ENCODE data around the gene PKHD1. TPM values are rescaled to one million over a fixed set of nuclear protein-coding genes. Genes with fewer than 3 reads are reported as not detected.
A peak's percentile ranks its signal among the peaks of the same experiment; 100 is the strongest.

The PKHD1 gene
- total RNA-seq, 1 experiment from 2014 or later: 0.71 TPM

DNA sequence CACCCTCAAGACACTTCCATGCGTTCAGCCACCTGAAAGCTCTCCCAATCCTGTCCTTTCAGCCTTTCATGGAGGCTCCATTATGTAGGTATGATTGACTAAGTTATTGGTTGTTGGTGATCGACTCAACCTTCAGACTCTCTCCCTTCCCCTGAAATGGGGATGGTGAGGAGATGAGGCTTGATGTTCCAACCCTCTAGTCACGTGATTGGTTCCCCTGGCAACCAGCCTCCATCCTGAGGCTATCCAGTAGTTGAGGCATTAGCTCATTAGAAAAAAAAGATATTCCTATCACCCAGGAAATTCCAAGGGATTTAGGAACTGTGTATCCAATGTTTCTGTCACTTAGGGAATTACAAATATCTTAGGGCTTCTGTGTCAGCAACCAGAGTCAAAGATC lies 426.6 kb downstream of the PKHD1 start:
- no peak for DNase-seq
- Histone ChIP-seq H3K27me3 (no peaks in the 10 kb centered on the region), H3K27ac (no peak overlapping the region)

DNA sequence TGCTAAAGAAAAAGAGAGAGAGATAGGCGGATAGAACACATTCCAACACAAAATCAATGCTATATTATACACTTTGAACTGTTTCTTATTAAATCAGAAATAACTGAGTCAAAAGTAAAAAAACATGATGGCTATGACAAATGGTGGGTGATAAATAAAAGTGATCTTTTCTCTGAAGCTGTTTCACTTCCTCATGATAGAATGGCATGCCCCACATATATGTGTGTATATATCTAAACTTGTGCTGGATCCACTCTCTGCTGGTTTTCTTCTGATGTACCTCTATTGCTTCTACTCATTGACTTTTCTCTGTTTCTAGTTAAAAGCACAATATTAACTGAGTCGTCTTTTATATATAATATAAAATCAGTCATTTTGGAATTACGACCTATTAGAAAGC lies 429.9 kb downstream of the PKHD1 start:
- H3K27me3 ChIP-seq: no peaks in the 10 kb centered on the region
- no peaks in the 10 kb centered on the region for H3K36me3 ChIP-seq
- DNase-seq: no peak
- H3K27ac ChIP-seq: no peak overlapping the region
- H3K4me3 ChIP-seq: no peak overlapping the region
- H3K9me3 ChIP-seq (replicated peaks): no peaks in the 10 kb centered on the region
- no peaks in the 10 kb centered on the region for H3K4me1 ChIP-seq

More for the DNA sequence above, 426.6 kb downstream of the PKHD1 start:
- Histone ChIP-seq H3K36me3 (no peaks in the 10 kb centered on the region; the same call in 1 of the 2 replicates), H3K4me3 (no peak overlapping the region), H3K4me1 (no peaks in the 10 kb centered on the region), H3K9me3 (replicated peaks) (no peaks in the 10 kb centered on the region)

DNA sequence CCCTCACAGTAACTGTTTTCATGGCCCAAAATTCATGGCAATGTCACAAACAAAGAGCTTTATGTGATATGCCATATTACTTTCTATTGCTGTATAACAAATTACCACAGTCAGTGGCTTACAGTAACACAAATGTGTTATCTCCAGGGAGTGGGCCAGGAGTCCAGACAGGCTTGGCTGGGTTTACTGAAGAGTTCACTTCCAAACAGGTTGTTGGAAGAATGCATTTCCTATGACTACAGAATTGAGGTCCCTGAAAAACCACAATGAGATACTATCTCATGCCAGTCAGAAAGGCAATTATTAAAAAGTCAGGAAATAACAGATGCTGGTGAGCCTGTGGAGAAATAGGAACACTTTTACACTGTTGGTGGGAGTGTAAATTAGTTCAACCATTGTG lies 431.9 kb downstream of the PKHD1 start:
- H3K27me3 ChIP-seq: no peaks in the 10 kb centered on the region
- H3K4me3 ChIP-seq: no peak overlapping the region
- no peak overlapping the region for H3K27ac ChIP-seq
- no peaks in the 10 kb centered on the region for H3K9me3 ChIP-seq (replicated peaks)
- DNase-seq: no peak
- H3K4me1 ChIP-seq: no peaks in the 10 kb centered on the region
- no peaks in the 10 kb centered on the region for H3K36me3 ChIP-seq

DNA sequence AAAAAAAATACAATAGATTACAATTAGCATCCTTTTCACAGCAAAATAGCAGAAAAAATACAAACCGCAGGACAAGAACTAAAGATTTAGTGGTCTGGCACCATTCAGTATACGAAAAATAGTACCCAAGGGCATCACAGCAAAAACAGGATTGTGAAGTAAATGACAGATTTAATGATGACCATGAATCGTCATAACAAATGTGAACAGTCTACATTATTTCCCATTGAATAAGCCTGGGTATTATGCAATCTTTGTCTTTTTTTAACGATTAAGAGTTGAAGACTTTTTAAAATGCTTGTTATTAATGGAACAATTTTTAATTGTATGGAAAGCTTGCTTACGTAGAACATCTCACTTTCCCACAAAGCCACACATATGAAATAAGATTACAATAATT lies 432.8 kb downstream of the PKHD1 start:
- Histone ChIP-seq H3K4me1 (no peaks in the 10 kb centered on the region), H3K4me3 (no peak overlapping the region), H3K9me3 (replicated peaks) (no peaks in the 10 kb centered on the region), H3K27me3 (no peaks in the 10 kb centered on the region), H3K27ac (no peak overlapping the region), H3K36me3 (no peaks in the 10 kb centered on the region)
- no peak for DNase-seq

GRCh38 chr6:51651132-51651817 lies 436.1 kb downstream of the PKHD1 start:
- Histone ChIP-seq H3K4me1 (no peaks in the 10 kb centered on the region), H3K4me3 (no peak overlapping the region), H3K27ac (no peak overlapping the region), H3K9me3 (replicated peaks) (no peaks in the 10 kb centered on the region), H3K36me3 (no peaks in the 10 kb centered on the region), H3K27me3 (no peaks in the 10 kb centered on the region)
- no peak for DNase-seq

DNA sequence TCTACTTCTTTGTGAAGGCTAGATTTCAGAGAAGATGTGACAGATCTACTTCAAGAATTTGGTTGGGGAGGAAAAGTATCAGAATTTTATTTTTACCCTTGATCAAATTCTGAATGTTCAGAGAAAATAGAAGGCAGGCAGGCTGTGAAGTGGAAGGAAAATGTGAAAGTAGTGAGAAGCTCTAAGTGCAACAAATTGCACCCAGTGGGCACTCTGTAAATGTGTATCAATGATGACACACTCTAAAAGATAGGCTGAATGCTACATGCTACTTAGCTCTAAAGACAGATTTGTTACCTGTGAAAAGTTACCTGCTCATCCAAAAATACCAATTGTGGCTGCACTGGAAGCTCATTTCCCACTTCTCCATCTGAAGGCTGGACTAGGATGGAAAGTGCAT lies 438.6 kb downstream of the PKHD1 start:
- Histone ChIP-seq H3K9me3 (replicated peaks) (no peaks in the 10 kb centered on the region), H3K4me1 (no peaks in the 10 kb centered on the region), H3K27me3 (no peaks in the 10 kb centered on the region), H3K4me3 (no peak overlapping the region), H3K36me3 (no peaks in the 10 kb centered on the region), H3K27ac (no peak overlapping the region)
- no peak for DNase-seq

DNA sequence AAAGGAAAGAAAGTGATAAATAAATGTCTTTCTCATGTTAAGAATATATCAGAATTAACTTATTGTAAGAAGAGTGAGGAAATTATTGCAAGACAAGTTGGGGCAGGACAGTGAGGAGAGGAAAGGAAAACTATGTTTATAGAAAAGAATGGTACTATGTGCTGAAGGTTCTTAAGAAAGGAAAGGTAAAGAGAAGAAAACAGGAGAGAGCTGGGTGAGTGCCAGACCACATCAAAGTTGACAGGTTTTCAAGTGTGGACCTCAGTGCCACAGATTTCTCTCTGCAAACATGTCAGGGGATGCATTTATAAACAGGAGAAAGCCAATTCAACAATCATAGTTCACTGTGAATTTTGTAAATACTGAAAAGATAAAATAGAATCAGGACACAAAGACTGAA lies 439.2 kb downstream of the PKHD1 start:
- no peaks in the 10 kb centered on the region for H3K27me3 ChIP-seq
- no peak for DNase-seq
- H3K4me3 ChIP-seq: no peak overlapping the region
- no peaks in the 10 kb centered on the region for H3K9me3 ChIP-seq (replicated peaks)
- H3K27ac ChIP-seq: no peak overlapping the region
- H3K36me3 ChIP-seq: no peaks in the 10 kb centered on the region
- no peaks in the 10 kb centered on the region for H3K4me1 ChIP-seq

DNA sequence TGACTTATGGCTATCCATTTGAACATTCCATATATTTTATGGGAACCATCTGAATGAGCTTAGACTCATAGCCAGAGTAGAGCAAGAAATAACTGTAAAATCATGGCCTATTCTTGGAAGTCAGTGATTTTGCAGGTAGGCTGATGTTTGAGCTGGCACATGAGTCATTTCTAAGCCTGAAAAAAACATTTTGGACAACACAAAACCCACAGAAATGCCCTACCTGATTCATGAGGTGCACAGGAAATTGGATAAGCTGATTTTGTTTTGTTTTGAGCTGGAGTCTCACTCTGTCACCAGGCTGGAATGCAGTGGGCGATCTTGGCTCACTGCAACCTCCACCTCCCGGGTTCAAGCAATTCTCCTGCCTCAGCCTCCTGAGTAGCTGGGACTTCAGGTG lies 443.0 kb downstream of the PKHD1 start:
- Histone ChIP-seq H3K4me3 (no peak overlapping the region), H3K36me3 (no peaks in the 10 kb centered on the region), H3K9me3 (replicated peaks) (no peaks in the 10 kb centered on the region), H3K4me1 (no peaks in the 10 kb centered on the region), H3K27ac (no peak overlapping the region), H3K27me3 (no peaks in the 10 kb centered on the region)
- DNase-seq: no peak

GRCh38 chr6:51640021-51640420 lies 447.4 kb downstream of the PKHD1 start:
- Histone ChIP-seq H3K9me3 (replicated peaks) (no peaks in the 10 kb centered on the region), H3K4me3 (no peak overlapping the region), H3K27ac (no peak overlapping the region), H3K36me3 (no peaks in the 10 kb centered on the region), H3K27me3 (no peaks in the 10 kb centered on the region), H3K4me1 (no peaks in the 10 kb centered on the region)
- no peak for DNase-seq

DNA sequence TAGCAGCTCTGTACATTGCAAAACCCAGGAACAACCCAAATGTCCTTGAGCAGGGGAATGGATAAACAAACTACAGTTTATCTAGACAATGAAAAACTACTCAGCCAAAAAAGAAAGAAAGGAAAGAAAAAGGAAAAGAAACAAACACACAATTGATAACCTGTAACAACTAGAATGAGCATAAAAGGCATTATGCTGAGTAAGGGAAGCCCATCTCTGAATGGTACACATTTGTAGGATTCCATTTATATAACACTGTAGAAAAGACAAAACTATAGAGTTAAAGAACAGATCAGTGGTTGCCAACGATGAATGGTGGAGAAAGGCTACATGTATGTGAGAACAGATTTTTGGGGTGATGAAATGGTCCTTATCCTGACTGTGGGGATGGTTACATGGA lies 454.0 kb downstream of the PKHD1 start:
- no peaks in the 10 kb centered on the region for H3K27me3 ChIP-seq
- H3K4me1 ChIP-seq: no peaks in the 10 kb centered on the region
- H3K27ac ChIP-seq: no peak overlapping the region
- no peak overlapping the region for H3K4me3 ChIP-seq
- H3K9me3 ChIP-seq (replicated peaks): no peaks in the 10 kb centered on the region
- no peak for DNase-seq
- H3K36me3 ChIP-seq: no peaks in the 10 kb centered on the region

GRCh38 chr6:51630011-51630410 lies 457.4 kb downstream of the PKHD1 start:
- H3K4me3 ChIP-seq: no peak overlapping the region
- no peaks in the 10 kb centered on the region for H3K4me1 ChIP-seq
- no peak for DNase-seq
- H3K27ac ChIP-seq: no peak overlapping the region
- no peaks in the 10 kb centered on the region for H3K9me3 ChIP-seq (replicated peaks)
- H3K36me3 ChIP-seq: no peaks in the 10 kb centered on the region
- H3K27me3 ChIP-seq: no peaks in the 10 kb centered on the region

DNA sequence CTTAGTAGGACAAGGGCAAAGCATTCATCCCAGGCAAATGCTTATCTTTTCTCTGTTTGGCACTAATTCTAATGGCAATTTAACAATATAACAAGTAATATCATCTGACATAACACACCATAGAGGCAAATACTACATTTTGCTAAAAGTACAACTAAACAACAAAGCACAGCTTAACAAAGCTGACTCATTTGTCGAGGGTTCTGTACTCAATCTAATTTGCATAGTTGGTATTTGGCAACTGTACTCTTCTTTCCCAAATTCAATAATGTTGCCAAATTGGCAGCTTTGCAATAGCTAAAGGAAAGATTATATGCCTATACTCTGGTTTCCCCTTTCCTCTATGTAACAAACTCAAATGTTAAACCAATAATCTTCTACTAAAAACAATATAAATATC lies 461.0 kb downstream of the PKHD1 start:
- Histone ChIP-seq H3K36me3 (no peaks in the 10 kb centered on the region), H3K4me3 (no peak overlapping the region), H3K27me3 (no peaks in the 10 kb centered on the region), H3K27ac (no peak overlapping the region), H3K4me1 (no peaks in the 10 kb centered on the region), H3K9me3 (replicated peaks) (no peaks in the 10 kb centered on the region)
- DNase-seq: no peak

GRCh38 chr6:51625566-51625965 lies 461.8 kb downstream of the PKHD1 start:
- no peak for DNase-seq
- Histone ChIP-seq H3K9me3 (replicated peaks) (no peaks in the 10 kb centered on the region), H3K36me3 (no peaks in the 10 kb centered on the region), H3K27me3 (no peaks in the 10 kb centered on the region), H3K4me3 (no peak overlapping the region), H3K27ac (no peak overlapping the region), H3K4me1 (no peaks in the 10 kb centered on the region)

DNA sequence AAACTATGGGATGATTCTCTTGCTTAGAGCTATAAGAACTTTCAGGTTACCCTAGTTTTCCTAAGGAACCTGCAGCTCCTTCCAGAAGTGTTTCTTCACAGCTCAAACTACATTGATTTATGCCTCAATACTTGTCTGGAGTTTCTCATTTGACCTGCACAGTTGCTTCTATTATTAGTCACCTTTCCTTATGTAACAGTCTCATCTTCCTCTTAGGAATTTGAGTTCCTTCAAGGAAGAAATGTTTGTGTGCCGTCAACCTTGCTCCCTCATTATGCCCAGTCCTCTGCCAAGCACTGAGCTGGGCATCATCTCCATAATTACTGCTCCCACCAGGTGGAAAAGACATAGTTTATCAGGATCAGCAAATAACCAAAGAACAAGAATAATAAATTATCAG lies 466.4 kb downstream of the PKHD1 start:
- H3K9me3 ChIP-seq (replicated peaks): no peaks in the 10 kb centered on the region
- no peak overlapping the region for H3K27ac ChIP-seq
- H3K4me3 ChIP-seq: no peak overlapping the region
- H3K27me3 ChIP-seq: no peaks in the 10 kb centered on the region
- DNase-seq: no peak
- H3K4me1 ChIP-seq: peaks cover 20% of the 10 kb centered on the region
- H3K36me3 ChIP-seq: no peaks in the 10 kb centered on the region

- H3K27me3 ChIP-seq: no peaks in the 10 kb centered on the region
- no peak overlapping the region for H3K4me3 ChIP-seq
- no peak overlapping the region for H3K27ac ChIP-seq
- H3K9me3 ChIP-seq (replicated peaks): no peaks in the 10 kb centered on the region
- H3K36me3 ChIP-seq: no peaks in the 10 kb centered on the region
- peaks cover 23% of the 10 kb centered on the region for H3K4me1 ChIP-seq
- DNase-seq: peak in 1 of 2 experiments; percentile 11
Observed at GRCh38 chr6:51619042-51619799, 468.2 kb downstream of the PKHD1 start.

DNA sequence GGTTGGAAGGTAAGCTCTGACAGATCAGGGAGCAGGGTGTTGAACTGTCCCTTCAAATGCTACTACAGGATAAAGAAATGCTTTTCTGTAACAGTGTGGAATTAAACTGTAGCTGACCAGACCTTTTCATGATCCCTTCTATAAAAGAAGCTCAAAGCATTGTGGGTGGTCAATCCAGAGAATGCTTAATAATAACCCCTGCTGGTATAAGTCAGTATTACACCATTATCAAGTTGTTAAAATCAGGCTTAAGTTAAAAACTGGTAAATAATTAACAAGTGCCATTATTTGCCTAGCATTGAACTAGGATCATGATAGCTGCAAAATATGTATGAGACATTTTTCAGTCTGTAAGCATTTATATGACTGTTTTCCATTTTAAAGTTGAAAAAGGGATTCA lies 468.9 kb downstream of the PKHD1 start:
- peaks cover 23% of the 10 kb centered on the region for H3K4me1 ChIP-seq
- H3K27me3 ChIP-seq: no peaks in the 10 kb centered on the region
- no peaks in the 10 kb centered on the region for H3K36me3 ChIP-seq
- peak in 1 of 2 experiments; percentile 22 for DNase-seq
- H3K27ac ChIP-seq: peak overlapping the region; percentile 38
- H3K4me3 ChIP-seq: no peak overlapping the region
- no peaks in the 10 kb centered on the region for H3K9me3 ChIP-seq (replicated peaks)
